HepG2 (cell line): ENCODE measurements around the gene LRRC32. TPM values are rescaled to one million over a fixed set of nuclear protein-coding genes. Genes with fewer than 3 reads are reported as not detected.

Experiments used
- ATAC-seq: fragments of 200-7000 bp; cut with Tn5 transposase; 3 replicates; pipeline ENCODE4 v1.9.1; 2020; ENCODE audit warnings: mild to moderate bottlenecking, moderate library complexity
- BruUV-seq: library from RNA; stranded (reverse); fragments of 400-500 nt; replicated peaks from 2 replicates; lab custom pipeline; 2021; lab: Mats Ljungman, UMichigan
- CTCF ChIA-PET: fragments of 300-600 bp; formaldehyde crosslinking; extraction: SDS; loops from one replicate; lab custom pipeline; 2021; ENCODE audit warnings: low total read pairs, inconsistent platforms, low intra/inter-chr PET ratio; lab: Yijun Ruan, JAX
- POLR2A ChIA-PET: fragments of 350-600 bp; sonication (Branson Sonifier 250); formaldehyde crosslinking; loops from one replicate; lab custom pipeline; 2020; ENCODE audit warnings: antibody characterized with exemption, inconsistent platforms; lab: Yijun Ruan, JAX
- DNase-seq: peaks from one replicate; pipeline ENCODE4 v3.0.0-alpha.2; 2015; ENCODE audit warnings: low spot score
- FAIRE-seq: peaks from 3 replicates; lab custom pipeline; 2011; peaks lifted over from hg19 to GRCh38; lab: Jason Lieb, UNC
- H2AFZ ChIP-seq: one replicate; pipeline ENCODE4 v1.6.1; 2011; ENCODE audit warnings: low read length, inconsistent platforms
- H3K27ac ChIP-seq: fragments of 300-600 bp; 3 replicates; pipeline ENCODE4 v1.8.0; 2011; ENCODE audit warnings: mixed run types, mild to moderate bottlenecking, mixed read lengths, low read length, inconsistent platforms; ENCODE audit not compliant: insufficient read depth; ENCODE audit errors: extremely low read length
- H3K27me3 ChIP-seq, 2 experiments: fragments of 200-600 bp in 1 of 2; 2 replicates in 1 of 2; 3 replicates in 1 of 2; pipeline versions ENCODE4 v1.6.0 to v1.8.0; 2011; ENCODE audit warnings: low read length in 2 of 2, mild to moderate bottlenecking in 2 of 2, moderate library complexity in 2 of 2, inconsistent platforms in 1 of 2; ENCODE audit not compliant: insufficient read depth in 2 of 2, control insufficient read depth in 1 of 2
- H3K36me3 ChIP-seq, 2 experiments: fragments of 200-600 bp in 1 of 2; replicated peaks in 1 of 2; 2 replicates in 1 of 2; 3 replicates in 1 of 2; pipeline versions ENCODE4 v1.5.1 to v1.8.0; 2011; ENCODE audit warnings: low read length in 2 of 2, inconsistent platforms in 1 of 2; ENCODE audit not compliant: insufficient read depth in 2 of 2, control insufficient read depth in 1 of 2
- H3K4me1 ChIP-seq: 2 replicates; pipeline ENCODE4 v1.5.1; 2012; ENCODE audit warnings: low read length, inconsistent platforms; ENCODE audit not compliant: insufficient read depth
- H3K4me2 ChIP-seq: 2 replicates; pipeline ENCODE4 v1.6.0; 2011; ENCODE audit warnings: low read depth, low read length, inconsistent platforms
- H3K4me3 ChIP-seq, 3 experiments: fragments of 200-600 bp in 1 of 3; sonication (generic), shearing (Covaris generic) in 1 of 3; replicated peaks in 1 of 3; 2 replicates each; pipeline ENCODE4 v1.5.1; 2011 to 2016; ENCODE audit warnings: low read length in 3 of 3, inconsistent platforms in 2 of 3, low read depth in 2 of 3, mild to moderate bottlenecking in 2 of 3, control low read depth in 1 of 3, mixed read lengths in 1 of 3; ENCODE audit not compliant: insufficient read depth in 1 of 3
- H3K79me2 ChIP-seq: one replicate; pipeline ENCODE4 v1.6.1; 2011; ENCODE audit warnings: low read length, inconsistent platforms; ENCODE audit not compliant: insufficient read depth
- H3K9ac ChIP-seq: 2 replicates; pipeline ENCODE4 v1.6.0; 2011; ENCODE audit warnings: mild to moderate bottlenecking, low read depth, low read length, inconsistent platforms; ENCODE audit not compliant: insufficient read depth
- H3K9me3 ChIP-seq: 2 replicates; pipeline ENCODE4 v1.5.1; 2012; ENCODE audit warnings: mild to moderate bottlenecking, low read length
- H4K20me1 ChIP-seq: 2 replicates; pipeline ENCODE4 v1.6.0; 2011; ENCODE audit warnings: inconsistent platforms, mild to moderate bottlenecking, low read length, moderate library complexity; ENCODE audit not compliant: insufficient read depth
- AKNA ChIP-seq: sonication (generic); formaldehyde crosslinking; IDR thresholded peaks from 2 replicates; pipeline ENCODE4 v1.4.0; 2020; ENCODE audit warnings: missing genetic modification reagents, borderline replicate concordance
- HMG20B ChIP-seq: conservative IDR thresholded peaks from 2 replicates; pipeline ENCODE4 v1.6.1; 2016; ENCODE audit warnings: missing genetic modification reagents, missing compliant biosample characterization
- MAF1 ChIP-seq: sonication (generic); formaldehyde crosslinking; IDR thresholded peaks from 2 replicates; pipeline ENCODE4 v1.5.0; 2020; ENCODE audit warnings: missing genetic modification reagents, borderline replicate concordance
- NCOA5 ChIP-seq: sonication (generic); formaldehyde crosslinking; IDR thresholded peaks from 2 replicates; pipeline ENCODE4 v1.4.0; 2020; ENCODE audit warnings: missing genetic modification reagents
- NFKB2 ChIP-seq: sonication (generic); formaldehyde crosslinking; IDR thresholded peaks from 2 replicates; pipeline ENCODE4 v1.4.0; 2020; ENCODE audit warnings: missing genetic modification reagents, borderline replicate concordance
- NFYC ChIP-seq: IDR thresholded peaks from 2 replicates; pipeline ENCODE4 v1.6.1; 2016; ENCODE audit warnings: missing genetic modification reagents, missing compliant biosample characterization
- NR2F1 ChIP-seq, 2 experiments: fragments of 450-650 bp in 1 of 2; formaldehyde crosslinking in 1 of 2; IDR thresholded peaks; 2 replicates each; pipeline versions ENCODE4 v1.5.0 to v1.6.1; 2016 to 2020; ENCODE audit warnings: mild to moderate bottlenecking in 1 of 2, missing compliant biosample characterization in 1 of 2, missing genetic modification reagents in 1 of 2, moderate library complexity in 1 of 2
- RARG ChIP-seq: sonication (generic); formaldehyde crosslinking; IDR thresholded peaks from 2 replicates; pipeline ENCODE4 v1.4.0; 2020; ENCODE audit warnings: low read depth, mild to moderate bottlenecking, missing genetic modification reagents
- ZKSCAN5 ChIP-seq: sonication (generic); formaldehyde crosslinking; IDR thresholded peaks from 2 replicates; pipeline ENCODE4 v1.5.1; 2020; ENCODE audit warnings: mild to moderate bottlenecking, missing genetic modification reagents
- ZNF263 ChIP-seq: sonication (generic); formaldehyde crosslinking; IDR thresholded peaks from 2 replicates; pipeline ENCODE4 v1.4.0; 2020; ENCODE audit warnings: missing genetic modification reagents
- ZNF607 ChIP-seq: sonication (generic); formaldehyde crosslinking; IDR thresholded peaks from 2 replicates; pipeline ENCODE4 v1.5.1; 2020; ENCODE audit warnings: missing genetic modification reagents, mild to moderate bottlenecking, borderline replicate concordance
- WGBS: methylation state at CpG from one replicate; pipeline ENCODE4 v1.1.6; 2017; ENCODE audit warnings: low lambda C conversion rate; 5-methylcytosine and 5-hydroxymethylcytosine counted together
- in situ Hi-C: cut with HindIII; loops from 2 replicates; pipeline ENCODE4 v1.10.0; 2017; ENCODE audit warnings: low pct_unique_long_range_greater_than_20kb; ENCODE audit not compliant: extremely low pct_ligation_motif_present
- intact Hi-C: fragments of 100-400 bp; cut with micrococcal nuclease; formaldehyde crosslinking; loops from one replicate; pipeline ENCODE4 v1.10.0; 2022; ENCODE audit not compliant: unreplicated experiment
- polyA plus RNA-seq, 8 experiments: library from polyadenylated mRNA; depleted of rRNA in 3 of 8; stranded (reverse) in 7 of 8; unstranded in 1 of 8; fragments of >200 nt; fragmentation: Illumina TruSeq in 4 of 8; extraction: Trizol in 4 of 8; gene quantifications; 2 replicates each; pipeline versions ENCODE4 v1.2.1 to v1.2.3, GENCODE V29; 2011 to 2016; ENCODE audit warnings: low read depth in 4 of 8, missing spikeins in 1 of 8, mixed read lengths in 1 of 8; ENCODE audit not compliant: insufficient read depth in 1 of 8
- total RNA-seq, 5 experiments: library from RNA; depleted of rRNA; stranded (reverse); fragments of >200 nt; fragmentation: Illumina TruSeq; extraction: Trizol; gene quantifications; 2 replicates each; pipeline ENCODE4 v1.2.3, GENCODE V29; 2016; ENCODE audit warnings: low read depth in 1 of 5
- TF ChIP-seq, protein P1 (sequence below): sonication (generic); formaldehyde crosslinking; IDR thresholded peaks from 2 replicates; pipeline ENCODE4 v1.8.0; 2022; ENCODE audit warnings: missing genetic modification reagents, mild to moderate bottlenecking, inconsistent platforms, borderline replicate concordance
- TF ChIP-seq, protein P2 (sequence below): sonication (generic); formaldehyde crosslinking; IDR thresholded peaks from 2 replicates; pipeline ENCODE4 v1.5.0; 2020; ENCODE audit warnings: missing genetic modification reagents

LRRC32 gene
- total and polyA plus RNA-seq, 2 of the 13 experiments (the other 11 are each of a cell fraction or from before 2014, with no cell fraction given) = 0.07 TPM; not detected in 1

DNA sequence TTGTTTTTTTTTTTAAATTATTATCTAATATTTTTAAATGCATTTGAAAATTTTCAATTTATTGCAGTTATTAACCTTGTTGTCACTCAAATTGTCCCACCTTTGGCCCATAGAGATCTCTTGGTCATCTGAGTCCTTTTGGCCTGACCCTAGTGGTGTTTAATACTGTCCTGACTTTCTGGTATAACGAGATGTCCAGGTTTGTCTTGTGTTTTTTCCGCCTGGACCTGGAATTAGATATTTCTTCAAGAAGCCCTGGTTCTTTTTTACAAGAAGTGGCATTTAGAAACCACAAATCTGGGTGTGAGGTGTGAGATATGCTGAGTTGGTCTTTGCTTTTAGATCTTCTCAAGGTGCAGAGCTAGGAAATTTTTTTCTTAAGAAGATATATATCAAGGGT, 38.1 kb downstream of the LRRC32 start:
- Histone ChIP-seq H3K27me3 (peaks cover 5 to 26% of the 10 kb centered on the region in 2 experiments), H4K20me1 (no peaks in the 10 kb centered on the region), H2AFZ (no peak overlapping the region), H3K4me2 (no peak overlapping the region), H3K9me3 (no peaks in the 10 kb centered on the region), H3K27ac (no peak overlapping the region), H3K36me3 (no peaks in the 10 kb centered on the region), H3K79me2 (no peaks in the 10 kb centered on the region), H3K9ac (no peak overlapping the region), H3K4me1 (no peaks in the 10 kb centered on the region), H3K4me3 (no peak overlapping the region)
- WGBS = 2% methylated on average over 2 of the region's 2 CpGs
- intact Hi-C loops (no loop called here), in situ Hi-C loops (no loop called here)
- ChIA-PET POLR2A (no interaction called here), CTCF (no interaction called here)
- FAIRE-seq = no peak
- DNase-seq = no peak
- BruUV-seq = no TSS peak
- no peak for ATAC-seq
- TF ChIP-seq ZKSCAN5 (CRISPR knock-in tag) (no peak), NFYC (CRISPR knock-in tag) (no peak), ZNF607 (CRISPR knock-in tag) (no peak), AKNA (CRISPR knock-in tag) (no peak), NCOA5 (CRISPR knock-in tag) (no peak), RARG (CRISPR knock-in tag) (no peak), ZNF263 (CRISPR knock-in tag) (no peak), NFKB2 (CRISPR knock-in tag) (no peak), MAF1 (CRISPR knock-in tag) (no peak), NR2F1 (CRISPR knock-in tag; IDR thresholded peaks at IDR 0.05) (no peak), HMG20B (no peak)
- TF ChIP-seq, protein P1, sequence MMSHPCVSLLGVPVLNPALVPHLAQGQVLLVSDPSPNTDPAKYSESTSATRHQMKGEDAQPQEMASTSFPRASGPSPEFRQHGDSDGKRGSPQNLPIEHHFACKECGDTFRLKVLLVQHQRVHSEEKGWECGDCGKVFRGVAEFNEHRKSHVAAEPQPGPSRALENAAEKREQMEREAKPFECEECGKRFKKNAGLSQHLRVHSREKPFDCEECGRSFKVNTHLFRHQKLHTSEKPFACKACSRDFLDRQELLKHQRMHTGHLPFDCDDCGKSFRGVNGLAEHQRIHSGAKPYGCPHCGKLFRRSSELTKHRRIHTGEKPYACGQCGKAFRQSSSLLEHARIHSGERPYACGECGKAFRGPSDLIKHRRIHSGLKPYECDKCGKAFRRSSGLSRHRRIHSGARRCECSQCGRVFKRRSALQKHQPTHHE = no peak
- TF ChIP-seq, protein P2, sequence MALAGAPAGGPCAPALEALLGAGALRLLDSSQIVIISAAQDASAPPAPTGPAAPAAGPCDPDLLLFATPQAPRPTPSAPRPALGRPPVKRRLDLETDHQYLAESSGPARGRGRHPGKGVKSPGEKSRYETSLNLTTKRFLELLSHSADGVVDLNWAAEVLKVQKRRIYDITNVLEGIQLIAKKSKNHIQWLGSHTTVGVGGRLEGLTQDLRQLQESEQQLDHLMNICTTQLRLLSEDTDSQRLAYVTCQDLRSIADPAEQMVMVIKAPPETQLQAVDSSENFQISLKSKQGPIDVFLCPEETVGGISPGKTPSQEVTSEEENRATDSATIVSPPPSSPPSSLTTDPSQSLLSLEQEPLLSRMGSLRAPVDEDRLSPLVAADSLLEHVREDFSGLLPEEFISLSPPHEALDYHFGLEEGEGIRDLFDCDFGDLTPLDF (CRISPR knock-in tag) = no peak
